DND-41 (cell line): ENCODE measurements around the gene MEGF11.

Experiments
- CTCF ChIP-seq: IDR thresholded peaks from 2 replicates; pipeline ENCODE4 v1.5.1; 2012; ENCODE audit warnings: borderline replicate concordance, low read length, moderate library complexity, mild to moderate bottlenecking; ENCODE audit not compliant: poor library complexity, severe bottlenecking; ENCODE audit errors: extremely low read depth
- EZH2 ChIP-seq: IDR thresholded peaks from 3 replicates; pipeline ENCODE4 v1.6.1; 2012; ENCODE audit warnings: borderline replicate concordance, low read depth, mild to moderate bottlenecking, moderate library complexity, low read length, inconsistent platforms; ENCODE audit not compliant: severe bottlenecking

- no peak for TF ChIP-seq CTCF
- no peak for TF ChIP-seq EZH2
These were observed 128.9 kb downstream of the MEGF11 start for GRCh38 chr15:66124651-66125050.
